ENCODE measurements around the gene MTMR1.

Gene MTMR1

GRCh38 chrX:150692831-150693724 lies at the start of gene MTMR1:
TSS of gene MTMR1 (plus strand) at chrX:150693396. CDS start at chrX:150693531, 135 bp downstream.
- no peak for DNase-seq (ENCODE audit: extremely low read depth, low read depth)
- no peak for TF ChIP-seq CTCF (IDR thresholded peaks at IDR 0.05; ENCODE audit: low read depth, low read length, missing control alignments)
- peak within 1 kb of the TSS; percentile 57 for H3K4me3 ChIP-seq (replicated peaks; ENCODE audit: low read depth, low read length)

GRCh38 chrX:150643958-150644357 lies 49.2 kb upstream of the MTMR1 start:
- DNase-seq (ENCODE audit: extremely low read depth, low read depth) = no peak
- H3K4me3 ChIP-seq (replicated peaks; ENCODE audit: low read depth, low read length) = no peak overlapping the region
- no peak for TF ChIP-seq CTCF (IDR thresholded peaks at IDR 0.05; ENCODE audit: low read depth, low read length, missing control alignments)

DNA sequence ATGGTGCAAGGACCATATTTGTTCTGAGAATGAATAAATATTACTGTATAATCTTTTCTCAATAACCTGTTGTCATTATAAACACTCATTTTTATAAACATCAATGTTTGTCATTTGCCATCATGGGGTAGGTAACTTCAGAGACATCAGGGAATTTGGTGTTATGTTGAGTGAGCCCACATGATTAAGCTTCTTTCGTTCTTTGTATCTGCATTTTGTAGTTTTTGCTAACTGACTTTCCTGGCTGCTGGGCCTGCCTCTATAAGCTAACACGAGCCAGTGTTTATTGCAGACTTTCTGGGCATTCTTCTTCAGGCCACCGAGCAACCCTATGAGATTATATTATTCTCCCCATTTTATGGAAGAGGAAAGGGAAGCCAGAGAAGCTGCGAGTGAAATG lies 48.8 kb upstream of the MTMR1 start:
- no peak overlapping the region for H3K4me3 ChIP-seq (replicated peaks; ENCODE audit: low read depth, low read length)
- no peak for DNase-seq (ENCODE audit: extremely low read depth, low read depth)
- no peak for TF ChIP-seq CTCF (IDR thresholded peaks at IDR 0.05; ENCODE audit: low read depth, low read length, missing control alignments)

- H3K4me3 ChIP-seq (replicated peaks; ENCODE audit: low read depth, low read length) = no peak overlapping the region
- no peak for TF ChIP-seq CTCF (IDR thresholded peaks at IDR 0.05; ENCODE audit: low read depth, low read length, missing control alignments)
- DNase-seq (ENCODE audit: extremely low read depth, low read depth) = no peak
Observed at GRCh38 chrX:150647331-150647730, 45.9 kb upstream of the MTMR1 start.

DNA sequence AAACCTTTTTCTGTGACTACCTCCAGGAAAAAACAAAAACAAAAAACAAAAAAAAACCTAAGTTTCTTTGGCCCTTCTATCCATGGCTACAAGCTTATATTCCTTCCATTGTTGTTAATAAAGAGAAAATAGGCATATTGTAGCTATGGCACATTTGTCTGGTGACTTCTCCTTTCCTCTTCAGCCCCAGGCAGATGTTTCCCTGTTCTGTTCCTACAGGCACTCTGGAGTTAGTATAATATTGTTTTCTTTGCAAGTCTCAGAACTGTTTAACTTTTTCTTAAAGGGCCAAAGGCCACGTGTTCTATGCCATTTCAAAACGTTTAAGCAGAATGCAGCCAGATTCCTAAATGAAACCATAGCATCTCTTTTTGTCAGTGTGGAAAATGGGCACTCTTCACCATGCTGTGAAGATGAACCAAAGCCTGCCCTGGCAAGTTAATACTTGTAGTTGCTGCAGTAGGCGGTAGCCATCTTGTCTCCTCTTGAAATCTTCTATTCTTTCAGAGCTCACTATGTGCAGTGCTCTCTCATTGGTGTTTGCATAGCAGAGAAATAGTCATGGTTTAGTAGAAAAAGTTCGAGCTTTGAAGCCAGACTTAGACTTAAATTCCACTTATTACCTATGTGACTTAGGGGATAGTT lies 44.8 kb upstream of the MTMR1 start:
- H3K4me3 ChIP-seq (replicated peaks; ENCODE audit: low read depth, low read length) = no peak overlapping the region
- DNase-seq (ENCODE audit: extremely low read depth, low read depth) = no peak
- TF ChIP-seq CTCF (IDR thresholded peaks at IDR 0.05; ENCODE audit: low read depth, low read length, missing control alignments) = no peak

- DNase-seq (ENCODE audit: extremely low read depth, low read depth) = no peak
- no peak for TF ChIP-seq CTCF (IDR thresholded peaks at IDR 0.05; ENCODE audit: low read depth, low read length, missing control alignments)
- H3K4me3 ChIP-seq (replicated peaks; ENCODE audit: low read depth, low read length) = no peak overlapping the region
Observed at GRCh38 chrX:150649096-150649870, 43.9 kb upstream of the MTMR1 start.

Measured in HFF-Myc (cell line).